K562 (cell line): Measurements from ENCODE around the gene QSOX2. TPM values are rescaled to one million over a fixed set of nuclear protein-coding genes. Genes with fewer than 3 reads are reported as not detected.
A peak's percentile ranks its signal among the peaks of the same experiment; 100 is the strongest.

Source experiments
- ATAC-seq: fragments of 200-7000 bp; cut with Tn5 transposase; 3 replicates; pipeline ENCODE4 v1.9.1; 2020; ENCODE audit warnings: moderate library complexity
- BruUV-seq: library from RNA; stranded (reverse); fragments of 400-500 nt; replicated peaks from 2 replicates; lab custom pipeline; 2021; lab: Mats Ljungman, UMichigan
- CTCF ChIA-PET: fragments of 300-600 bp; formaldehyde crosslinking; extraction: SDS; loops from one replicate; lab custom pipeline; 2021; ENCODE audit warnings: low intra/inter-chr PET ratio; lab: Yijun Ruan, JAX
- POLR2A ChIA-PET: fragments of 300-600, 350-650 bp; sonication (Branson Sonifier 250); formaldehyde crosslinking; extraction: SDS; loops from one replicate; lab custom pipeline; 2021; ENCODE audit warnings: antibody characterized with exemption, inconsistent platforms; lab: Yijun Ruan, JAX
- DNase-seq, 4 experiments: peaks; one replicate each; pipeline versions ENCODE4 v3.0.0 to v3.0.0-alpha.2; 2011 to 2018; ENCODE audit warnings: low spot score in 3 of 4, mixed read lengths in 3 of 4; ENCODE audit errors: extremely low read depth in 1 of 4
- FAIRE-seq: peaks from 2 replicates; lab custom pipeline; 2011; peaks lifted over from hg19 to GRCh38; lab: Jason Lieb, UNC
- H2AFZ ChIP-seq: 2 replicates; pipeline ENCODE4 v1.6.0; 2011; ENCODE audit warnings: low read depth, low read length, control low read depth, inconsistent platforms
- H3K27ac ChIP-seq: fragments of 200-600 bp; 3 replicates; pipeline ENCODE4 v1.8.0; 2011; ENCODE audit warnings: low read depth, mild to moderate bottlenecking, control low read depth, inconsistent platforms, low read length, moderate library complexity, mixed read lengths; ENCODE audit errors: extremely low read depth
- H3K27me3 ChIP-seq, 2 experiments: fragments of 300-600 bp in 1 of 2; 2 replicates in 1 of 2; 3 replicates in 1 of 2; pipeline versions ENCODE4 v1.6.0 to v1.8.0; 2011; ENCODE audit warnings: inconsistent platforms in 2 of 2, low read length in 2 of 2, mild to moderate bottlenecking in 1 of 2, mixed read lengths in 1 of 2, moderate library complexity in 1 of 2; ENCODE audit not compliant: control insufficient read depth in 2 of 2, insufficient read depth in 2 of 2
- H3K36me3 ChIP-seq: fragments of 300-600 bp; 3 replicates; pipeline ENCODE4 v1.8.0; 2011; ENCODE audit warnings: mild to moderate bottlenecking, low read length, inconsistent platforms; ENCODE audit not compliant: control insufficient read depth, insufficient read depth
- H3K4me1 ChIP-seq, 2 experiments: fragments of 200-600 bp in 1 of 2; replicated peaks in 1 of 2; 2 replicates in 1 of 2; 3 replicates in 1 of 2; pipeline versions ENCODE4 v1.5.1 to v1.8.0; 2011; ENCODE audit warnings: inconsistent platforms in 2 of 2, low read length in 2 of 2, mild to moderate bottlenecking in 1 of 2, mixed read lengths in 1 of 2, moderate library complexity in 1 of 2; ENCODE audit not compliant: control insufficient read depth in 2 of 2, insufficient read depth in 2 of 2
- H3K4me2 ChIP-seq: 2 replicates; pipeline ENCODE4 v1.6.1; 2011; ENCODE audit warnings: low read length, control low read depth, inconsistent platforms, mixed read lengths; ENCODE audit not compliant: insufficient read depth
- H3K4me3 ChIP-seq: fragments of 200-600 bp; sonication (generic), shearing (Covaris generic); 2 replicates; pipeline ENCODE4 v1.5.1; 2016; ENCODE audit warnings: control low read depth, inconsistent platforms
- H3K79me2 ChIP-seq: fragments of 200-600 bp; 3 replicates; pipeline ENCODE4 v1.8.0; 2011; ENCODE audit warnings: low read length, inconsistent platforms; ENCODE audit not compliant: control insufficient read depth, insufficient read depth
- H3K9ac ChIP-seq, 2 experiments: 2 replicates each; pipeline versions ENCODE4 v1.6.0 to v1.6.1; 2011; ENCODE audit warnings: low read depth in 2 of 2, low read length in 2 of 2, control low read depth in 1 of 2, inconsistent platforms in 1 of 2, mild to moderate bottlenecking in 1 of 2, mixed read lengths in 1 of 2; ENCODE audit not compliant: insufficient read depth in 1 of 2
- H3K9me1 ChIP-seq: one replicate; pipeline ENCODE4 v1.6.0; 2011; ENCODE audit warnings: inconsistent platforms, mild to moderate bottlenecking, low read length, moderate library complexity; ENCODE audit not compliant: control insufficient read depth, insufficient read depth
- H3K9me3 ChIP-seq: replicated peaks from 2 replicates; pipeline ENCODE4 v1.5.1; 2011; ENCODE audit warnings: low read depth, low read length, inconsistent platforms; ENCODE audit not compliant: control insufficient read depth, insufficient read depth
- H4K20me1 ChIP-seq: replicated peaks from 2 replicates; pipeline ENCODE4 v1.6.1; 2011; ENCODE audit warnings: low read length, inconsistent platforms, mixed read lengths; ENCODE audit not compliant: control insufficient read depth, insufficient read depth
- CBX8 ChIP-seq: fragments of 200-600 bp; sonication (generic); IDR thresholded peaks from 2 replicates; pipeline ENCODE4 v1.6.1; 2012; ENCODE audit warnings: borderline replicate concordance, mixed run types, low read depth, mild to moderate bottlenecking, moderate library complexity, mixed read lengths, low read length, control low read depth, inconsistent platforms; ENCODE audit not compliant: poor library complexity, severe bottlenecking; ENCODE audit errors: extremely low read depth
- CREB3 ChIP-seq: fragments of 450-650 bp; conservative IDR thresholded peaks from 2 replicates; pipeline ENCODE4 v1.6.1; 2016; ENCODE audit warnings: missing genetic modification characterization, low read depth, mild to moderate bottlenecking, missing compliant biosample characterization, moderate library complexity
- CUX1 ChIP-seq: fragments of 200-800 bp; sonication (Bioruptor generic); IDR thresholded peaks from 2 replicates; pipeline ENCODE4 v1.6.1; 2016; ENCODE audit warnings: missing genetic modification characterization, missing compliant biosample characterization
- GATA2 ChIP-seq: sonication (generic); formaldehyde crosslinking; IDR thresholded peaks from 2 replicates; pipeline ENCODE4 v1.4.0; 2020; ENCODE audit warnings: mild to moderate bottlenecking, missing genetic modification reagents
- KLF10 ChIP-seq: fragments of 250-450 bp; sonication (Bioruptor Pico); IDR thresholded peaks from 2 replicates; pipeline ENCODE4 v1.6.1; 2021; ENCODE audit warnings: matching md5 sums
- NCOR1 ChIP-seq: fragments of 450-650 bp; IDR thresholded peaks from 2 replicates; pipeline ENCODE4 v1.6.1; 2016; ENCODE audit warnings: mild to moderate bottlenecking, moderate library complexity
- NR2C2 ChIP-seq, 2 experiments: fragments of 200-800 bp in 1 of 2; sonication (Bioruptor generic) in 1 of 2; sonication (generic) in 1 of 2; formaldehyde crosslinking in 1 of 2; IDR thresholded peaks; 2 replicates each; pipeline versions ENCODE4 v1.6.1 to v1.8.0; 2016 to 2022; ENCODE audit warnings: mild to moderate bottlenecking in 1 of 2, missing compliant biosample characterization in 1 of 2, missing genetic modification characterization in 1 of 2, missing genetic modification reagents in 1 of 2
- RFX1 ChIP-seq: fragments of 450-650 bp; IDR thresholded peaks from 2 replicates; pipeline ENCODE4 v1.6.1; 2016; ENCODE audit warnings: mild to moderate bottlenecking, moderate library complexity
- THRB ChIP-seq: fragments of 450-650 bp; formaldehyde crosslinking; conservative IDR thresholded peaks from 2 replicates; pipeline ENCODE4 v1.4.0; 2022; ENCODE audit warnings: mild to moderate bottlenecking, missing genetic modification characterization
- ZNF277 ChIP-seq: fragments of 250-450 bp; sonication (Bioruptor Pico); IDR thresholded peaks from 2 replicates; pipeline ENCODE4 v1.8.0; 2022; ENCODE audit warnings: inconsistent platforms, mild to moderate bottlenecking, moderate library complexity, borderline replicate concordance
- ZNF511 ChIP-seq: sonication (generic); formaldehyde crosslinking; IDR thresholded peaks from 2 replicates; pipeline ENCODE4 v1.8.0; 2022; ENCODE audit warnings: mild to moderate bottlenecking, missing genetic modification reagents
- WGBS: fragments of 100-300 bp; shearing (Covaris generic); methylation state at CpG from one replicate; pipeline ENCODE4 v1.1.6; 2016; ENCODE audit warnings: low coverage, mixed read lengths; ENCODE audit not compliant: insufficient coverage; ENCODE audit errors: missing lambda C conversion rate; 5-methylcytosine and 5-hydroxymethylcytosine counted together
- in situ Hi-C: fragments of 300-500 bp; cut with MboI; formaldehyde crosslinking; loops from 4 replicates; pipeline ENCODE4 v1.15.0; 2018; ENCODE audit warnings: inconsistent platforms, mixed read lengths
- intact Hi-C: fragments of 100-400 bp; cut with micrococcal nuclease; formaldehyde crosslinking; loops from 2 replicates; pipeline ENCODE4 v1.14.2; 2022
- polyA plus RNA-seq, 8 experiments: library from polyadenylated mRNA; depleted of rRNA in 4 of 8; stranded (reverse) in 5 of 8; unstranded in 3 of 8; fragments of >200 nt; fragmentation: Nextera tagmentation in 2 of 8; fragmentation: Illumina TruSeq in 1 of 8; extraction: Ambion mirVana in 2 of 8; extraction: Trizol in 1 of 8; gene quantifications; 2 replicates each; pipeline versions ENCODE4 v1.2.1 to v1.2.3, GENCODE V29; 2011 to 2014; ENCODE audit warnings: inconsistent platforms in 1 of 8, missing spikeins in 1 of 8
- total RNA-seq, 7 experiments: library from RNA; depleted of rRNA in 6 of 7; stranded (reverse); fragments of >200 nt in 6 of 7; fragmentation: Illumina TruSeq in 2 of 7; extraction: Trizol in 2 of 7; gene quantifications; 2 replicates each; pipeline versions ENCODE4 v1.2.1 to v1.2.3, GENCODE V29; 2011 to 2021; ENCODE audit warnings: low replicate concordance in 1 of 7

QSOX2 gene
- total and polyA plus RNA-seq, 9 of the 15 experiments (the other 6 are each of a cell fraction or from before 2014, with no cell fraction given), result 0.51 to 23.7 (median 12.7) TPM

GRCh38 chr9:136190237-136190601 is 55.4 kb downstream of the QSOX2 start:
- intact Hi-C loops (no loop called here), in situ Hi-C loops (no loop called here)
- DNase-seq (peak; percentile 55 to 68 (median 58)), FAIRE-seq (peak; percentile 54), ATAC-seq (peak; percentile 3; the same call in 1 of the 3 replicates)
- Histone ChIP-seq H2AFZ (no peak overlapping the region), H4K20me1 (no peaks in the 10 kb centered on the region; the same call in 1 of the 2 replicates), H3K79me2 (no peaks in the 10 kb centered on the region), H3K9ac (no peak overlapping the region; a peak in 1 of 4 replicates), H3K4me2 (no peak overlapping the region), H3K36me3 (no peaks in the 10 kb centered on the region), H3K27me3 (peaks cover 5 to 33% of the 10 kb centered on the region in 2 experiments; a peak in 4 of 5 replicates), H3K9me3 (no peaks in the 10 kb centered on the region), H3K27ac (no peak overlapping the region), H3K9me1 (no peaks in the 10 kb centered on the region), H3K4me3 (no peak overlapping the region), H3K4me1 (peaks cover 28 to 63% of the 10 kb centered on the region in 2 experiments)
- no TSS peak for BruUV-seq
- ChIA-PET CTCF (no interaction called here), POLR2A (interaction anchor here (0.6 to 1.1 kb wide), 3 partner anchors 25 to 1395 kb away, joined by 3 to 4 read pairs (median 3); no protein-coding TSS in a partner anchor)
- 12% methylated on average over 7 of the region's 7 CpGs for WGBS
- no peak for TF ChIP-seq KLF10
- TF ChIP-seq RFX1, result no peak
- peak; percentile 47; the same call in 1 of the 2 replicates for TF ChIP-seq GATA2 (CRISPR knock-in tag)
- TF ChIP-seq NR2C2 (CRISPR knock-in tag; IDR thresholded peaks at IDR 0.05), result no peak
- TF ChIP-seq NR2C2 (tag; IDR thresholded peaks at IDR 0.05), result 0 out of 2 replicates have a peak, but pooled peaks have one; percentile 45
- no peak for TF ChIP-seq CUX1 (CRISPR knock-in tag)
- no peak for TF ChIP-seq CREB3 (tag)
- TF ChIP-seq CBX8, result no peak
- peak; percentile 62 for TF ChIP-seq NCOR1
- TF ChIP-seq THRB (CRISPR knock-in tag), result no peak
- TF ChIP-seq ZNF511, result no peak
- TF ChIP-seq ZNF277 (CRISPR knock-in tag), result no peak
